HL-60/S4 treated with phorbol 12-myristate 13-acetate at 8.2 ng/mL for 4 days and 3 days (cell line): ENCODE measurements around the gene HES1.
"Not testable (repeated sequence)": the region's sequence is repeated elsewhere in the genome, so short reads cannot be mapped to it uniquely, and the experiment has no call there.

Experiments used
- in situ Hi-C: fragments of 300-500 bp; cut with MboI; formaldehyde crosslinking; loops from 2 replicates; pipeline ENCODE4 v1.15.0; 2022; ENCODE audit warnings: low sequenced_read_pairs

Gene HES1

GRCh38 chr3:194135806-194136518 lies at the start of gene HES1:
TSS of gene HES1 (plus strand) at chr3:194136148. CDS start at chr3:194136381, 233 bp downstream.
- in situ Hi-C loops: loop anchor here (10.0 kb wide), 1 partner anchor 351 kb away; no protein-coding TSS in a partner anchor

- in situ Hi-C loops: no loop called here
These were observed 49.4 kb upstream of the HES1 start for GRCh38 chr3:194086388-194087075.

GRCh38 chr3:194087280-194087679 lies 48.7 kb upstream of the HES1 start:
- in situ Hi-C loops: no loop called here

GRCh38 chr3:194087995-194088855 lies 47.7 kb upstream of the HES1 start:
- in situ Hi-C loops: no loop called here

GRCh38 chr3:194089357-194090177 lies 46.4 kb upstream of the HES1 start:
- in situ Hi-C loops: no loop called here

- in situ Hi-C loops: not testable (repeated sequence)
These were observed 45.8 kb upstream of the HES1 start for GRCh38 chr3:194090178-194090555.

GRCh38 chr3:194090716-194091115 lies 45.2 kb upstream of the HES1 start:
- in situ Hi-C loops: no loop called here

GRCh38 chr3:194091141-194091540 lies 44.8 kb upstream of the HES1 start:
- in situ Hi-C loops: no loop called here

GRCh38 chr3:194091897-194092296 lies 44.1 kb upstream of the HES1 start:
- in situ Hi-C loops: not testable (repeated sequence)

- in situ Hi-C loops: no loop called here
These were observed 43.1 kb upstream of the HES1 start for GRCh38 chr3:194092881-194093301.

GRCh38 chr3:194093842-194094241 lies 42.1 kb upstream of the HES1 start:
- in situ Hi-C loops: no loop called here

GRCh38 chr3:194095464-194095863 lies 40.5 kb upstream of the HES1 start:
- in situ Hi-C loops: no loop called here

GRCh38 chr3:194095902-194096301 lies 40.0 kb upstream of the HES1 start:
- in situ Hi-C loops: no loop called here

- in situ Hi-C loops: no loop called here
These were observed 38.6 kb upstream of the HES1 start for GRCh38 chr3:194097141-194097882.

- in situ Hi-C loops: no loop called here
These were observed 37.7 kb upstream of the HES1 start for GRCh38 chr3:194098081-194098842.

GRCh38 chr3:194098843-194099183 lies 37.1 kb upstream of the HES1 start:
- in situ Hi-C loops: no loop called here

GRCh38 chr3:194099215-194099614 lies 36.7 kb upstream of the HES1 start:
- in situ Hi-C loops: no loop called here

GRCh38 chr3:194100856-194101390 lies 35.0 kb upstream of the HES1 start:
- in situ Hi-C loops: no loop called here
